ENCODE measurements around the gene BAD.

- no peak for TF ChIP-seq ARNTL (CRISPR knock-in tag; IDR thresholded peaks at IDR 0.05; ENCODE audit: borderline replicate concordance, low read depth)
- no peak for TF ChIP-seq ZNF565 (CRISPR knock-in tag; conservative IDR thresholded peaks at IDR 0.05; ENCODE audit: low read depth)
- no peak for TF ChIP-seq ZFP30 (CRISPR knock-in tag; IDR thresholded peaks at IDR 0.05)
- TF ChIP-seq ISL1 (CRISPR knock-in tag; IDR thresholded peaks at IDR 0.05), result no peak
- TF ChIP-seq TOX (CRISPR knock-in tag; IDR thresholded peaks at IDR 0.05; ENCODE audit: borderline replicate concordance), result no peak
- no peak for TF ChIP-seq CREB5 (CRISPR knock-in tag; IDR thresholded peaks at IDR 0.05; ENCODE audit: low read depth)
- TF ChIP-seq OSR1 (CRISPR knock-in tag; IDR thresholded peaks at IDR 0.05), result no peak
- no peak for TF ChIP-seq GLIS3 (CRISPR knock-in tag; IDR thresholded peaks at IDR 0.05)
- no peak for TF ChIP-seq TSHZ2 (CRISPR knock-in tag; IDR thresholded peaks at IDR 0.05)
- TF ChIP-seq PATZ1 (CRISPR knock-in tag; IDR thresholded peaks at IDR 0.05; ENCODE audit: borderline replicate concordance), result no peak
- no peak for TF ChIP-seq RARB (CRISPR knock-in tag; IDR thresholded peaks at IDR 0.05)
These were observed 49.1 kb upstream of the BAD start for GRCh38 chr11:64333556-64333955.
